ENCODE results near the gene RRAGD.
A peak's percentile ranks its signal among the peaks of the same experiment; 100 is the strongest.

The RRAGD gene

DNA sequence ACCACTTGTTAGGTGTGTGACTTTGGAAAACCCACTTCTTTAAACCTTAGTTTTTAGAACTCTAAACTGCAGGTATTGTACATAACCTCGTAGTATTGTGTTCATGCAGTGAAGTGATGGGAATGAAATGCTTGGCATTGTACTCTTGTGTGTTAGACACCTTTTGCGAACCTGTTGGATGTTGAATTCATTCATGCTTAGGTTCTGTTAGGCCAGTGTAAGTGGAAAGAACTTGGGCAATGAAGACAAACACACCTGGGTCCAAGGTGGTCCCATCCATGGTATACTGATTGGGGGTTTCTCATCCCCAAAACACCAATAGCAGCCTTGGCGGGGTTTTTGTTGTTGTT lies 22.1 kb upstream of the RRAGD start:
- TF ChIP-seq, protein P1, sequence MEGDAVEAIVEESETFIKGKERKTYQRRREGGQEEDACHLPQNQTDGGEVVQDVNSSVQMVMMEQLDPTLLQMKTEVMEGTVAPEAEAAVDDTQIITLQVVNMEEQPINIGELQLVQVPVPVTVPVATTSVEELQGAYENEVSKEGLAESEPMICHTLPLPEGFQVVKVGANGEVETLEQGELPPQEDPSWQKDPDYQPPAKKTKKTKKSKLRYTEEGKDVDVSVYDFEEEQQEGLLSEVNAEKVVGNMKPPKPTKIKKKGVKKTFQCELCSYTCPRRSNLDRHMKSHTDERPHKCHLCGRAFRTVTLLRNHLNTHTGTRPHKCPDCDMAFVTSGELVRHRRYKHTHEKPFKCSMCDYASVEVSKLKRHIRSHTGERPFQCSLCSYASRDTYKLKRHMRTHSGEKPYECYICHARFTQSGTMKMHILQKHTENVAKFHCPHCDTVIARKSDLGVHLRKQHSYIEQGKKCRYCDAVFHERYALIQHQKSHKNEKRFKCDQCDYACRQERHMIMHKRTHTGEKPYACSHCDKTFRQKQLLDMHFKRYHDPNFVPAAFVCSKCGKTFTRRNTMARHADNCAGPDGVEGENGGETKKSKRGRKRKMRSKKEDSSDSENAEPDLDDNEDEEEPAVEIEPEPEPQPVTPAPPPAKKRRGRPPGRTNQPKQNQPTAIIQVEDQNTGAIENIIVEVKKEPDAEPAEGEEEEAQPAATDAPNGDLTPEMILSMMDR (conservative IDR thresholded peaks at IDR 0.05; ENCODE audit: control insufficient read depth, insufficient read depth, low read depth, low read length), result no peak
- no peak overlapping the region for H3K4me3 ChIP-seq (ENCODE audit: control insufficient read depth, low read depth, low read length)
- no peak for DNase-seq (ENCODE audit: low read depth)

DNA sequence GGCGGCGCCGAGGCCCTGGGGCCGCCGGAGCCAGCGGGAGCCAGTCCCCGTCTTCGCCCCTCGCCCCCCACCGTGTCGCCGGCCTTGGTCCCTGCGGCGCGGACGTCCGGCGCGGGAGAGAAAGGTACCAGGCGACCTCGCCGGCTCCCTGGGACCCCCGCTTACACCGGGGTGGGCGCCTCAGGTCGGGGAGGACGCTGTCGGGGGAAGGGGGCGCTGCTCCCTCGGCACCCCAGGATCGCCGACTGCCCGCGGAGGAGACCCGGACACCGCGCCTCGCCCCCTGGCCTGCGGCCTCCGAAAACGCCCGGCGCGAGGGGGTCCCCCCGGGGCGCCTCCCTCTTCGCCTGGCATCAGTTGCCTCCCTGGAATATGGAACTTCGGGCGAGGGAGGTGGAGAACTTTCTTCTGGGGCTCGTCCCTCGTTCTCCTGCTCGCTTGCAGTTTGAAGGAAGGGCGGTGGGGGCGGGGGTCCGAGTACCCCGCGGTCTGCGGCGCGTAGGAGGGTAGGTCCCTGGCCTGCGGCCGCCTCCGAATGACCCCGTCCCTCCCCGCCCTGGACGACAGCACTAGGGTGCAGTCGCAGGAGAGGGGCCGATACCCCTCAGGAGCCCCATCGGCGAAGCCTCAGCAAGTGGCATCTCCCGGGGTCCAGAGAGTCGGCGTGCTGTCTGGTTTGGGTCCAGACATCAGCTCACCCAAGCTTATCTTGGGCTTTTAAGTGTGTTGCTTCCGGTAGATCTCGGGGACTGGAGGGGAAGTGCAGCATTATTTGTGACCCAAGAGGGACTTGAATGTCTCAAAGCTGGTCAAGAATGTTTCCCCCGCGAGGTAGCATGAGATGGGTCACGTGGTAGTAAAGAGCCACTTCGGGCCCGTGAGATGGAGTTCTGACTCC lies 21.4 kb upstream of the RRAGD start:
- DNase-seq (ENCODE audit: low read depth), result no peak
- TF ChIP-seq, protein P1 (conservative IDR thresholded peaks at IDR 0.05; ENCODE audit: control insufficient read depth, insufficient read depth, low read depth, low read length), result no peak
- peak overlapping the region; percentile 38 for H3K4me3 ChIP-seq (ENCODE audit: control insufficient read depth, low read depth, low read length)

DNA sequence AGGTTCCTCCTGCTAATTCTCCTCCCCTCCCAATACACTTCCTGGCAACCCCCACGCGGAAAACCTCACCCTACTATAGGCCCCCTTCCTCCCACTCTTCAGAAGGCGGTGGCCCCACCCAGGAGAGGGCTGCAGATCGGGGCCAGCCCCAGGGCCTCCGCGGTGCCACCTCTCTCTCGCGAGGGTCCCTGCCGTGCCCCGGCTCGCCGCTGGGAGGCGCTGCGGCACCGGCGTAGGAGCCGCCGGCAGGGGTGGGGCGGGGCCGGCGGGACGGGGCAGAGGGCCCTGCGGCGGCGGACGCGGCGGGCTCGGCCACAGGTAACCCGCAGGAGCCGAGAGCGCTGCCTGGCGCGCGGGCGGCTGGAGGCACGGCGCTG lies 20.8 kb upstream of the RRAGD start, which contains the start of gene ANKRD6:
TSS of gene ANKRD6 (plus strand) at position 278 of the 377 bp plus-strand sequence. CDS start 133,825 bp downstream, outside the sequence.
- DNase-seq (ENCODE audit: low read depth), result peak; percentile 15
- H3K4me3 ChIP-seq (ENCODE audit: control insufficient read depth, low read depth, low read length), result peak within 1 kb of the TSS; percentile 38
- TF ChIP-seq, protein P1 (conservative IDR thresholded peaks at IDR 0.05; ENCODE audit: control insufficient read depth, insufficient read depth, low read depth, low read length), result peak; percentile 43

DNA sequence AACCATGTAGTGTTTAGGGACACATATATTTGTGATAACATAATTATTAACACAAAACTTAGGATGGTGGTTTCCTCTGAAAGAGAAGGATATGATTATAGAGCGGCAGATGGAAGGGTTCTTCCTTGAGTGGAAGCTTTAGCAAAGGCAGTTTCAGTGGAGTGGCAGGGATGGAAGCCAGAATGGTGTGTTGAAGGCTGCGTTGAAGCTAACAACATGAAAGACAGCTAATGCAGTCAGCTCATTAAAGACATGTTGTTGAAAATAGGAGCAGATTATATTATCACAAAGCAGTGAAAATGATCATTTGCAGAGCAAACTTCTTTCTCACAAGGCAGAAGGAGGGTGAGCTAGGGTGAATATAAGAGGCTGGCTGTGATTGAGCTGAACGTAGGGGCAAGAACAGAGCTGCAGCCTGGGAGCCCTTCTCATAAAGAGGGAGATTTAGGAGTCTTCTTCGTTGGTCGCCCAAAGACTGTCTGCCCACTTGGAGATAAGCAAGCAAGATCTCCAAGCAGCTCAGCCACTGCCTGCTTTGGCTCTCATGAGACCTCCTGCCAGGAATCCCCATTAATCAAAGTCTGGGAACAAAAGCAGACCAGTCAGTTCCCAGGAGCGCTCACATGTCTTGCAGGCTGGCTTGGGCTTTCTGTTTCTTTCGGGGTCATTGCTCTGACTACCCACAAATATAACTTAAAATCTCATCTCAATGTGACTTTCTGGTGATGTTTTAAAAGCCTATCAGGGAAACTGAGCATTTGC lies 18.3 kb upstream of the RRAGD start:
- DNase-seq (ENCODE audit: low read depth), result no peak
- H3K4me3 ChIP-seq (ENCODE audit: control insufficient read depth, low read depth, low read length), result no peak overlapping the region
- TF ChIP-seq, protein P1 (conservative IDR thresholded peaks at IDR 0.05; ENCODE audit: control insufficient read depth, insufficient read depth, low read depth, low read length), result no peak

DNA sequence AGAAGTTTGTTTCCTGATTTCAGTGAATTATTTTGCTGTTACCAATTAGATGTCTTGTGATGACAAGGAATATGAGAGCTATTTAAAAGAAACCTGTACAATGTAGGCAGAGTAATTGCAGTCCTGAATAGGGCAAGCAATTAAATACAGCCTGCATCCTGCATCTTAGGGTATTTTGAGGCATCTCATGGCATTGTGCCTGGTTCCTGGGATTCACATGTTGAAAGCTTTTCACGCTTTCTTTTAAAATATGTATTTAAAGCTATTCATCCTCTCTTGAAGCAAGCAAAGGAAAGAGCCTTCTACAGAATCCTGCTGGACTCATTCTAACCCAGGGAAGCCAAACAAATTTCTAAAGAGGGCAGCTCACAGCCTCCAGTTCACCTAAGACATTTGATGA lies 4.7 kb upstream of the RRAGD start:
- TF ChIP-seq, protein P1 (conservative IDR thresholded peaks at IDR 0.05; ENCODE audit: control insufficient read depth, insufficient read depth, low read depth, low read length), result no peak

DNA sequence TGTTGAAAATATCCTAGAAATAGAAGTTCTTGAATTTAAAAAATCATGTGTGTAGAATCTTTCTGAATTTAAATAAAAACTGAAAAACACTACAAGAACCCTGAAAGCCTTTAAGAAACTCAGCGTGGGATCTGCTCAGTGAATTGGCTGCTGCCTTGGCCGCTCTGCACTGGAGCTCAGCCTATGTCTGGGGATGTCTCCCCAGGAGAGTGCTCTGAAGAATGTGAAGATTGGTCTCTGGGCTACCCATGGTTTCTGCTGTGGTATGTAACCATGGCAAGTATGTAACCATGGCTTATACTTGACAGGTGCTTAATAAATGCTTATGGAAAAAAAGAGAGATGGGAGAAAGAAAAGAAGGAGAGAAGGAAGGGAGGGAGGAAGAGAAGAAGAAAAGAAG lies 3.1 kb upstream of the RRAGD start:
- no peak overlapping the region for H3K4me3 ChIP-seq (ENCODE audit: control insufficient read depth, low read depth, low read length)
- no peak for DNase-seq (ENCODE audit: low read depth)
- TF ChIP-seq, protein P1 (conservative IDR thresholded peaks at IDR 0.05; ENCODE audit: control insufficient read depth, insufficient read depth, low read depth, low read length), result no peak

More for the DNA sequence above, 4.7 kb upstream of the RRAGD start:
- DNase-seq (ENCODE audit: low read depth), result no peak
- no peak overlapping the region for H3K4me3 ChIP-seq (ENCODE audit: control insufficient read depth, low read depth, low read length)

Data from fibroblast of mammary gland (primary cell).